Measurements from ENCODE around the gene PLEKHG4B.

The PLEKHG4B gene

GRCh38 chr5:75331-76320 is 16.3 kb upstream of the PLEKHG4B start:
- DNase-seq (ENCODE audit: low read depth in 2 of 2): no peak

- no peak for DNase-seq (ENCODE audit: low read depth in 2 of 2)
Observed at GRCh38 chr5:76358-77169, 15.4 kb upstream of the PLEKHG4B start.

GRCh38 chr5:77170-77501 is 14.8 kb upstream of the PLEKHG4B start:
- no peak for DNase-seq (ENCODE audit: low read depth in 2 of 2)

GRCh38 chr5:77546-77945 is 14.4 kb upstream of the PLEKHG4B start:
- DNase-seq (ENCODE audit: low read depth in 2 of 2): no peak

- DNase-seq (ENCODE audit: low read depth in 2 of 2): peak in 1 of 2 donors; percentile 22
Observed at GRCh38 chr5:77957-78804, 13.8 kb upstream of the PLEKHG4B start.

- DNase-seq (ENCODE audit: low read depth in 2 of 2): no peak
Observed at GRCh38 chr5:78805-79149, 13.2 kb upstream of the PLEKHG4B start.

GRCh38 chr5:79263-79662 is 12.7 kb upstream of the PLEKHG4B start:
- no peak for DNase-seq (ENCODE audit: low read depth in 2 of 2)

GRCh38 chr5:79821-80220 is 12.1 kb upstream of the PLEKHG4B start:
- DNase-seq (ENCODE audit: low read depth in 2 of 2): no peak

GRCh38 chr5:81391-82021 is 10.5 kb upstream of the PLEKHG4B start:
- no peak for DNase-seq (ENCODE audit: low read depth in 2 of 2)

GRCh38 chr5:82097-82496 is 9.9 kb upstream of the PLEKHG4B start:
- DNase-seq (ENCODE audit: low read depth in 2 of 2): no peak

- no peak for DNase-seq (ENCODE audit: low read depth in 2 of 2)
Observed at GRCh38 chr5:82570-82969, 9.4 kb upstream of the PLEKHG4B start.

GRCh38 chr5:83029-83428 is 8.9 kb upstream of the PLEKHG4B start:
- no peak for DNase-seq (ENCODE audit: low read depth in 2 of 2)

GRCh38 chr5:85334-85995 is 6.5 kb upstream of the PLEKHG4B start:
- no peak for DNase-seq (ENCODE audit: low read depth in 2 of 2)

GRCh38 chr5:89337-90286 is 2.4 kb upstream of the PLEKHG4B start:
- DNase-seq (ENCODE audit: low read depth in 2 of 2): no peak

- DNase-seq (ENCODE audit: low read depth in 2 of 2): no peak
Observed at GRCh38 chr5:90590-91547, 1.1 kb upstream of the PLEKHG4B start.

- DNase-seq (ENCODE audit: low read depth in 2 of 2): no peak
Observed at GRCh38 chr5:92401-93220, 643 bp downstream of the PLEKHG4B start.

GRCh38 chr5:93221-93980 is 1.4 kb downstream of the PLEKHG4B start:
- DNase-seq (ENCODE audit: low read depth in 2 of 2): no peak
